ENCODE results near the gene IL20.

- no peak for TF ChIP-seq GATA2 (IDR thresholded peaks at IDR 0.05; ENCODE audit: low read depth, low read length)
- no peak for TF ChIP-seq GATA3 (IDR thresholded peaks at IDR 0.05; ENCODE audit: low read depth, low read length)
These were observed 48.5 kb downstream of the IL20 start for GRCh38 chr1:206913766-206914537.

Data from SH-SY5Y (cell line).